Right lung (tissue), 10 donors: ENCODE data around the gene BIN2. TPM values are rescaled to one million over a fixed set of nuclear protein-coding genes. Genes with fewer than 3 reads are reported as not detected.

ENCODE experiments used
- DNase-seq, 2 donors: peaks; one replicate each; pipeline ENCODE4 v3.0.0-alpha.2; 2013
- long read RNA-seq, 8 donors: transcript quantifications; one replicate each; lab custom pipeline, GENCODE V29; 2026
- polyA plus RNA-seq, 5 donors: library from polyadenylated mRNA; unstranded; fragments of 120-200 nt; gene quantifications; one replicate each; pipeline versions ENCODE4 v1.2.1 to v1.2.3, GENCODE V29; 2013; ENCODE audit warnings: inconsistent platforms in 1 of 5, low replicate concordance in 1 of 5; ENCODE audit not compliant: insufficient read length in 5 of 5, insufficient read depth in 1 of 5

The BIN2 gene
- 1 to 10 TPM; 4.6 to 6.5 (median 6.1) TPM for polyA plus RNA-seq
- long read RNA-seq, donor 1, partial matches to known transcripts = 0 of 3 reads
- long read RNA-seq, donor 1, other reads (novel, unspliced or antisense) = 0 of 3 reads
- long read RNA-seq, donor 2 = 0 reads
- long read RNA-seq, donor 3, partial matches to known transcripts = 0 of 1 reads
- long read RNA-seq, donor 3, other reads (novel, unspliced or antisense) = 0 of 1 reads
- long read RNA-seq, donor 4 = 0 reads
- long read RNA-seq, donor 5, partial matches to known transcripts = 0 of 3 reads
- long read RNA-seq, donor 5, other reads (novel, unspliced or antisense) = 0 of 3 reads
- long read RNA-seq, donor 6, partial matches to known transcripts = 0 of 1 reads
- long read RNA-seq, donor 6, other reads (novel, unspliced or antisense) = 0 of 1 reads
- long read RNA-seq, donor 7 = 0 reads
- long read RNA-seq, donor 8, partial matches to known transcripts = 0 of 1 reads
- long read RNA-seq, donor 8, other reads (novel, unspliced or antisense) = 0 of 1 reads

GRCh38 chr12:51323966-51324895 lies at the start of gene BIN2:
TSS of gene BIN2 (minus strand) at chr12:51324174. CDS start at chr12:51324102, 72 bp downstream.
- no peak for DNase-seq

GRCh38 chr12:51373187-51373586 lies 49.2 kb upstream of the BIN2 start:
- DNase-seq = no peak

DNA sequence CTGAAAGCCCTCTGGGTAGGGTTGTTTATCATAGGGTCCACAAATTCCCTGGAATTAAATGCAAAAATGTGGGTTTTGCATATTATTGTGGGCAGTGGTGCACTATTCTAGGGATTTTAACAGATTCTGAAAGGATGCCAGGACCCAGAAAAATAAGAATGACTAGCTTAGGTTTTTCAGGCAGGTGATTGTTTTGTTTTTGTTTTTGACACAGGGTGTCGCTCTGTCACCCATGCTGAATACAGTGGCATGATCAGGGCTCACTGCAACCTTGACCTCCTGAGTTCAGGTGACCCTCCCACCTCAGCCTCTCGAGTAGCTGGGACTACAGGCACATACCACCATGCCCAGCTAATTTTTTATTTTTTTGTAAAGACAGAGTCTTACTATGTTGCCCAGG lies 48.0 kb upstream of the BIN2 start:
- no peak for DNase-seq

DNA sequence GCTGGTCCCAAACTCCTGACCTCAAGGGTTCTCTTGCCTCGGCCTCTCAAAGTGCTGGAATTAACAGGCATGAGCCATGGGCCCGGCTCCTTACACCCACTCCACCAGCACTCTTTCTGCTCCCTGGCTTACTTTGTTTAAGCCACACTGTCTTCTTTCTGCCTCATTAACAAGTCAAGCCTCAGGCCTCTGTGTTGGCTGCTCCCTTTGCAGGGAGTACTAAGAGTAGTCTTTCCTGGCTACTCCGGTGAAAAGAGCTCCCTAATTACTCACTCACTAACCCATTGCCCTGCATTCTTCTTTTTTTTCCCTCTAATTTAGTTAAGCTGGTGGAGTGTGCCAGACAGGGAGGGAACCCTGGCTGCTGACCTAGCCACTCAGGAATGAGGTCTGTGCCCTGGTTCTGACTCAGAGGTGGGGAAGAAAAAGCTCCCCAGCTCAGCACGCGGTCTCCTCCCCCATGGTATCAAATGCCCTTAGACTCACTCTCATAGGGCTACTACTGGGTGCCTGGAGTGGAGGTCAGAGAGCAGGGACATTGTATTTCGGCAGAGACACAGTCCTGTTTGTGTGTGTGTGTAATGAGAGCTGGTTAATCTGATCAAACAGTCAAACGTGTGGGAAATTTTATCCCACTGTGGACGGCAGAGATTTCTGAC lies 47.5 kb upstream of the BIN2 start:
- DNase-seq = no peak

DNA sequence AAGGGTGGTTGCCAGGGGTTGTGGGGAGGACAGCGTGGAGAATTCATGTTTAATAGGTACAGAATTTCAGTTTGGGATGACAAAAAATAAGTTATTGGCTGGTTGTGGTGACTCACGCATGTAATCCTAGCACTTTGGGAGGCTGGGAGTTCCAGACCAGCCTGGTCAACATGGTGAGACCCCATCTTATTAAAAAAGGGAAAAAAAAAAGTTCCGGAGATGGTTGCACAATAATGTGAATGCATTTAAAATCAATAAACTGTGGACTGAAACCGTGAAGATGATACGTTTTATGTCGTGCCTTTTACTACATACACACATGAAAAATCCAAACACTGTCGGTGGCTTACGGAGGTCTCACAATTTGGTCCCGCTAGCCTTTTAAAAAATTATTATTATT lies 46.7 kb upstream of the BIN2 start:
- no peak for DNase-seq

- DNase-seq = no peak
These were observed 45.6 kb upstream of the BIN2 start for GRCh38 chr12:51369581-51369980.

DNA sequence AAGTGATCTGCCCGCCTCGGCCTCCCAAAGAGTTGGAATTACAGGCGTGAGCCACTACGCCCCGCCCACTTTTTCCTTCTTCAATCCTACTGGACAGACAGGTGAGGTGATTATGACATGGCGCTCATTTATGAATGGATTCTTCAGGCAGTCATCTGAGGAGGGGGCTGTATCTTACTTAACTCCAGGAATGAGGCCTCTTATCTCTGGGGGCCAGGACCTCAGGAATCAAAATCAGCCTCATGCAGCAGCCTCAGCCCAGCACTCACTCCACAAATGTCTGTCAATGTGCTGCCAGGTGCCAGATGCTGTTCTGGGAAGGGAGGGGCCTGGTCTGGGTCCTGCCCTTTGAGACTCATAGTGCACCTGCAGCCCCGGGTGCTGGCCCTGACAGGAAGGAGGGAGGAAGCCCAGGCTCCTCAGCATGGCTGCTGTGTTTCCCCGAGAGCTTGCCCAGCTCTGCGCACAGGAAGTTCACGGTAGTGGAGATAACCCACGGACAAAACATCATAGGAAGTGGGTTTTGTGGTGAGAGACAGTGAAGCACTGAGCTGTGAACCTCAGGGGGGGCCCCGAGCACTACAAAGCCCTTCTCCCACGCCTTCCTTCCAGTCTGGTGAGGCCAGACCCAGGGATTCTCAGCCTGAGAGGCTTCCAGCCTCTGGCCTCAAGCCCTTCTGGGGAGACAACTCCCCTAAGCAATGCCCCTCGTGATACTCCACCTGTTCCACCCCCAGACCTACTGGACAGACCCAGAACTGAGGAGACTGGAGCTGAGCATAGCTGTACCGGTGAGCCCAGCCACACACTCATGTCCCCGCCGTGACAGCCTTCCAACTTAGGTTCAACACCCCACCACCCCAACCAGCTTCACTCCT lies 44.9 kb upstream of the BIN2 start:
- DNase-seq = no peak

DNA sequence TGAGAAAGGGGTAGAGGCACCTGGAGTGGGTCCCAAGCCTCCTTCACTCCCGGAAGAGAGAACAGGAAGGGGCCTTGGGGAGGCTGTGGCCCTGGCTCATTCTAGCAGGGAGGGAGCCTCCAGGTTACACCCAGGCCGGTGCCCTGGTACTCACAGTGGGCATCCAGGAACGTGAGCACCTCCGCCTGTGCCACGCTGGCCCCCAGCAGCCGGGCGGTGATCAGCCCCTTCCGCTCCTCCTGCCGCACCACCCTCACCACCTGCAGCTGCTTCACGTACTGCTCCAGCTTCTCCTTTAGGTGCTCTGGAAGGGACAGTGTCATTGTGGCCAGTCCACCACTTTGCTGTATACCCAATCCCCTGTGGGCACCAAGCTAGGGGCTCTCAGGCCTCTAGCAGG lies 41.3 kb upstream of the BIN2 start:
- DNase-seq = no peak

GRCh38 chr12:51364001-51364400 lies 40.0 kb upstream of the BIN2 start:
- DNase-seq = no peak

- DNase-seq = no peak
These were observed 38.9 kb upstream of the BIN2 start for GRCh38 chr12:51362747-51363342.

GRCh38 chr12:51362307-51362706 lies 38.3 kb upstream of the BIN2 start:
- no peak for DNase-seq

DNA sequence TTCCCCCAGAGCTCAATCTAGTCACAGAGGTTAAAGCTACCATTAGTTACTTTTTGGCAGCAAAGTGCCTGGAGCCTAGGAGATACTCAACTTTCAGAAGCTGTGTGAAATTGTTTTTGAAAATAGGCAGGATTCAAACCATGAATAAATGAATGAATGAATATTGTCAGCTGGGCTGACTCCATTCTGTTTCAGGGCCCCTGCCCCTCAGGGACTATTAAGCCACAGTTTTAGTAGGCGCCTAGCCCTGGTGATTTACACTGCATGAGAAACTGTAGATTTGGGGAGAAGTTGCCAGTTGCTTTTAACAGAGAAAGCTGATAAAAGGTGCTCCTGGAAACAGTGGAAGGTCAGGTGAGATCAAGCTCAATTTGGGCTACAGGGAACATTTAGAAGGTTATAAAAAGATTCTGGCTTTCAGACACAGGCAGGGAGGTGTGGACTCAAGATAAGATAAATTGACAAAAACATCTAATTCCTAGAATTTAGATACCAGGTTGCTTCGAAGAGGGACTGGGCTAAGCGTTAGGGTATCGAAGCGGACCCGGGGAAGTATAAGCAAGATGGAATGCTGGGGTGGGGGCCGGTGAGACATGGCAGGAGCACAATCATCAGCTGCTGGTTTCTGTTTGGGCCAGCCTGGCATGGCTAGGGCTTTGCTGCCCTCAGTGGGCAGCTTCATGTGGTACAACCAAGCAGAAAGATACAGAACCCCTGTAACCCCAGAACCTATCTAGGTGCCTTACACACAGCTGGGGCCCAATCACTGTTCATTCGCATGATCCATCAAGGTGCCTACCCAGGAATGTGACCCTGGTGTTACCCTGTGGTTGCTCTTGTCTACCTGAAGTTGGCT lies 37.4 kb upstream of the BIN2 start:
- no peak for DNase-seq

GRCh38 chr12:51360315-51360714 lies 36.3 kb upstream of the BIN2 start:
- DNase-seq = no peak

- DNase-seq = no peak
These were observed 35.9 kb upstream of the BIN2 start for GRCh38 chr12:51359851-51360250.

DNA sequence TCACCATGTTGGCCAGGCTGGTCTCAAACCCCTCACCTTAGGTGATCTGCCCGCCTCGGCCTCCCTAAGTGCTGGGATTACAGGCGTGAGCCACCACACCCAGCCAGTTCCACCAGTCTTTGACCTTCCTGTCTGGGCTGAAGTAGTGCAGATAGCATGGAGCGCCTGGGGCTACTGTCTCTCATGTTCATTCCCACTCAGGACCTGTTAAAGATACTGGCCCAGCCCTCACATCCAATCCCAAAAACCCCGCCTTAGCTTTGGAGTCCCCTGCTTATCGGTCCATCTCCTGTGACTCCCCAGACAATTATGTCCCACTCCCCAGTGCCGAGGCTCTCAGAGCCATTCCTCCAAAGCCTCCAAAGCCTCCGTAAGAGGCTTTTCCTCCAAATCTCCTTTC lies 34.5 kb upstream of the BIN2 start:
- no peak for DNase-seq

GRCh38 chr12:51357374-51358047 lies 33.5 kb upstream of the BIN2 start:
- DNase-seq = no peak

DNA sequence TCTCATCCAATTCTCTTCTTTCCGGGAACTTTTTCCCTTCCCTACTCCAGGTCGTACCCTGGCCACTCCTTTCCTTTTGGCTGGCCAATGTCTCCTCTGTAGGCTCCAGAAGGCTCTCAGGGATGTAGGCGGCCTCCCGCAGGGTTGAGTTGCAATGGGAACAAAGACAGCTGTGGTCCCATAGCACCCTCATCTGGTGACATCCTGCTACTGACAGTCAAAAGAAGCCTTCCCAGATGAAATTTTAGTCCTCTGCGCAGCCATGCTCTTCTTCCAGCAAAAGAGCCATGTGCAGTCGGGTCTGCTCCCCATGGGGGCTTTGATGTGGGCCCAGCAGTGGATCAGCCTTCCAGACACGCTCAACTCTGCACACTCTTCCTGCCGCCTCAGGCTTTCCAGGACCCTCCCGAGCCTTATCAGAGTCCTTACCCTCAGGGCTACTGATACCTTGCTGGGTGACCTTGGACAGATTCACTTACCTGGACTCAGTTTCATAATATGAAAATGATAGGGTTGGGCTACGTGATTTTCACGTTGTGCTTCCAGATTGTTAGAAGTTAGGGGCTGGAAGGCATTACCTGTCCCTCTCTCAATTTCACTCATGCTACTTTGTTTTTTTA lies 28.0 kb upstream of the BIN2 start:
- DNase-seq = no peak

DNA sequence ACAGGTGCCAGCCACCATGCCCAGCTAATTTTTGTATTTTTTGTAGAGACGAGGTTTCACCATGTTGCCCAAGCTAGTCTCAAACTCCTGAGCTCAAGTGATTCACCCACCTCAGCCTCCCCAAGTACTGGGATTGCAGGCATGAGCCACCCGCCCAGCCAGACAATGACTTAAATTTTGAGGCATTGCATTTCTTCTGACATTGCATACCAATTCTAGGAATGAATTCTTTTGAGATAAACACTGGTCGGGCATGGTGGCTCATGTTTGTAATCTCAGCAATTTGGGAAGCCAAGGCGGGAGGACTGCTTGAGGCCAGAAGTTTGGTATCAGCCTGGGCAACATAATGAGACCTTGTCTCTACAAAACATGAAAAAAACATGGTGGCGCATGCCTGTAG lies 25.1 kb upstream of the BIN2 start:
- no peak for DNase-seq
